DOHH2 (cell line): ENCODE measurements around the gene MYG1.
"Not testable (repeated sequence)": the region's sequence is repeated elsewhere in the genome, so short reads cannot be mapped to it uniquely, and the experiment has no call there.

Experiments used
- H3F3A ChIP-seq: fragments of 200-600 bp; sonication (generic), shearing (Covaris generic); 2 replicates; pipeline ENCODE4 v1.6.0; 2016; ENCODE audit warnings: antibody characterized with exemption, mild to moderate bottlenecking; ENCODE audit not compliant: control insufficient read depth, insufficient read depth
- H3K27ac ChIP-seq: fragments of 200-600 bp; sonication (generic); 2 replicates; pipeline ENCODE4 v1.5.1; 2014; ENCODE audit warnings: low read depth, mild to moderate bottlenecking, low read length, moderate library complexity
- H3K27me3 ChIP-seq: fragments of 200-600 bp; sonication (generic); 2 replicates; pipeline ENCODE4 v1.6.1; 2014; ENCODE audit warnings: mild to moderate bottlenecking, low read length, mixed read lengths; ENCODE audit not compliant: control insufficient read depth
- H3K36me3 ChIP-seq: fragments of 200-600 bp; sonication (generic); 2 replicates; pipeline ENCODE4 v1.6.1; 2014; ENCODE audit warnings: mild to moderate bottlenecking, low read length, moderate library complexity, mixed read lengths; ENCODE audit not compliant: control insufficient read depth
- H3K4me1 ChIP-seq: fragments of 200-600 bp; sonication (generic); 2 replicates; pipeline ENCODE4 v1.6.1; 2014; ENCODE audit warnings: mild to moderate bottlenecking, low read length, mixed read lengths; ENCODE audit not compliant: control insufficient read depth
- H3K4me2 ChIP-seq: fragments of 200-600 bp; sonication (generic); 2 replicates; pipeline ENCODE4 v1.6.0; 2014; ENCODE audit warnings: mild to moderate bottlenecking, low read length, moderate library complexity
- H3K4me3 ChIP-seq: fragments of 200-600 bp; sonication (generic); 2 replicates; pipeline ENCODE4 v1.5.1; 2014; ENCODE audit warnings: mild to moderate bottlenecking, low read length, mixed read lengths
- H3K79me2 ChIP-seq: fragments of 200-600 bp; sonication (generic); 2 replicates; pipeline ENCODE4 v1.6.1; 2014; ENCODE audit warnings: mild to moderate bottlenecking, low read length, mixed read lengths; ENCODE audit not compliant: control insufficient read depth
- H3K9me2 ChIP-seq: fragments of 200-600 bp; sonication (generic); replicated peaks from 2 replicates; pipeline ENCODE4 v1.6.1; 2014; ENCODE audit warnings: mild to moderate bottlenecking, low read length, mixed read lengths; ENCODE audit not compliant: control insufficient read depth
- H3K9me3 ChIP-seq: fragments of 200-600 bp; sonication (generic); 2 replicates; pipeline ENCODE4 v1.6.1; 2014; ENCODE audit warnings: antibody characterized with exemption, low read length, mixed read lengths; ENCODE audit not compliant: control insufficient read depth, insufficient read depth
- H4K20me1 ChIP-seq: fragments of 200-600 bp; sonication (generic); 2 replicates; pipeline ENCODE4 v1.6.0; 2014; ENCODE audit warnings: low read depth, mild to moderate bottlenecking, antibody characterized with exemption, low read length, moderate library complexity; ENCODE audit not compliant: control insufficient read depth, insufficient read depth
- EZH2phosphoT487 ChIP-seq: fragments of 200-600 bp; sonication (generic); IDR thresholded peaks from 2 replicates; pipeline ENCODE4 v1.6.1; 2017; ENCODE audit warnings: borderline replicate concordance, mild to moderate bottlenecking, antibody characterized with exemption, low read length, moderate library complexity, mixed read lengths
- TF ChIP-seq, protein P1 (sequence below): fragments of 200-600 bp; sonication (generic); IDR thresholded peaks from one replicate; pipeline ENCODE4 v1.5.1; 2014; ENCODE audit warnings: antibody characterized with exemption, mild to moderate bottlenecking, low read depth, low read length; ENCODE audit not compliant: poor library complexity, severe bottlenecking

Gene MYG1

DNA sequence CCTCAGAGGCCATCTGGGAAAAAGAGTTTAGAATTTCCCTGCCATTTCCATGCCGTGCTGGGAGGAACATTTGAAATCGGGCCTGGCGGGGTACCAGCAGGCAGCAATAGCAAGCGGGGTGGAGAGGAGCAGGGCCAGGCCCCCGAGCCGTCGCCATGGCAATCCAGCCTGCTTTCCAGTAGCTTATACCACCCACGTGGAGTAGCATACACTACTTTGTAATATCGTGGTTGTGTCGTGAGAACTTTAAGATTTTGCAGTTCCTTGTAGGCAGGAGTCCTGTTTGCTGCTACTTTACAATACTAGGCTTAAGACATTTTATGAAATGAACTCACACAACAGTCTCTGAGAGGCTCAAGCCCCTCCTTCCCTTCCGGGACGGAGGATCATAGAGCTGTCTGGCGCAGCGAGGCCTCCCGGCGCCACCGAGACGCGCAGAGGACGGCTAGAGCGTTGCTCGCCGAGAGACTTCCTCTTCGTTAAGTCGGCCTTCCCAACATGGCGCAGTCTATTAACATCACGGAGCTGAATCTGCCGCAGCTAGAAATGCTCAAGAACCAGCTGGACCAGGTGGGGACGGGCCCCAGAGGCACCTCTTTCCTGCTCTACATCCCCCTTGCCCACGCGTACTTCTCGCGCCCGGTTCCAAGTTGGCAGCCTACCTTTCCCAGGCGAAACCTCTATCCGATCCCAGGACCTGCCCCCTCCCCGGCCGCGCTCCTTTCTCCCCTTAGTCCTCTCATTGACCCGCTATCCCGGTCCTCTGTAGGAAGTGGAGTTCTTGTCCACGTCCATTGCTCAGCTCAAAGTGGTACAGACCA, 4.2 kb upstream of the MYG1 start, which contains the start of gene PFDN5:
Gene PFDN5, plus strand, starts transcription at position 473 of the 821 bp plus-strand sequence. Its CDS starts 26 bp downstream, at position 499.
- Histone ChIP-seq H3K4me3 (peak within 1 kb of the TSS; percentile 97), H3K36me3 (peaks cover 74% of the 10 kb centered on the region), H3K79me2 (peaks cover 32% of the 10 kb centered on the region)

DNA sequence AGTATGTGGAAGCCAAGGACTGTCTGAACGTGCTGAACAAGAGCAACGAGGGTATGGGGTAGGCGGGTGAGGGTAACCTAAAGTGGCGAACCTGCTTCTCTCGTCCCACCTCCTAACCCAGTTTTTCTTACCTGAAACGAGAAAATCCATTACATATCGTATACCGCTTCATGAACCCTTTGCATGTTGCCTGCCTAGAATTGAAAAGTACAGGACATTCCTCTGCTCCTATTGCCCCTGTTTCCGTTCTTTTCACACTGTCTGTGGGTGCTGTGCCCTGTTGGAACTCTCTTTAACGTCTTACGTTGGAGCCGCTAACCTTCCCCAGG, 3.6 kb upstream of the MYG1 start:
- TF ChIP-seq, protein P1, sequence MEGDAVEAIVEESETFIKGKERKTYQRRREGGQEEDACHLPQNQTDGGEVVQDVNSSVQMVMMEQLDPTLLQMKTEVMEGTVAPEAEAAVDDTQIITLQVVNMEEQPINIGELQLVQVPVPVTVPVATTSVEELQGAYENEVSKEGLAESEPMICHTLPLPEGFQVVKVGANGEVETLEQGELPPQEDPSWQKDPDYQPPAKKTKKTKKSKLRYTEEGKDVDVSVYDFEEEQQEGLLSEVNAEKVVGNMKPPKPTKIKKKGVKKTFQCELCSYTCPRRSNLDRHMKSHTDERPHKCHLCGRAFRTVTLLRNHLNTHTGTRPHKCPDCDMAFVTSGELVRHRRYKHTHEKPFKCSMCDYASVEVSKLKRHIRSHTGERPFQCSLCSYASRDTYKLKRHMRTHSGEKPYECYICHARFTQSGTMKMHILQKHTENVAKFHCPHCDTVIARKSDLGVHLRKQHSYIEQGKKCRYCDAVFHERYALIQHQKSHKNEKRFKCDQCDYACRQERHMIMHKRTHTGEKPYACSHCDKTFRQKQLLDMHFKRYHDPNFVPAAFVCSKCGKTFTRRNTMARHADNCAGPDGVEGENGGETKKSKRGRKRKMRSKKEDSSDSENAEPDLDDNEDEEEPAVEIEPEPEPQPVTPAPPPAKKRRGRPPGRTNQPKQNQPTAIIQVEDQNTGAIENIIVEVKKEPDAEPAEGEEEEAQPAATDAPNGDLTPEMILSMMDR, result no peak
- TF ChIP-seq EZH2phosphoT487, result no peak
- Histone ChIP-seq H3K4me2 (peak overlapping the region; percentile 78), H3F3A (peaks cover 19% of the 10 kb centered on the region), H3K36me3 (peaks cover 71% of the 10 kb centered on the region), H3K79me2 (peaks cover 36% of the 10 kb centered on the region), H3K9me3 (no peaks in the 10 kb centered on the region), H3K27me3 (no peaks in the 10 kb centered on the region), H4K20me1 (no peaks in the 10 kb centered on the region), H3K4me1 (peaks cover 37% of the 10 kb centered on the region), H3K4me3 (peak overlapping the region; percentile 97), H3K9me2 (no peaks in the 10 kb centered on the region), H3K27ac (peak overlapping the region; percentile 12)

More for the DNA sequence above, 4.2 kb upstream of the MYG1 start, which contains the start of gene PFDN5:
- Histone ChIP-seq H3K27ac (peak within 1 kb of the TSS; percentile 53), H3K9me2 (no peaks in the 10 kb centered on the region), H3K4me2 (peak within 1 kb of the TSS; percentile 78), H4K20me1 (no peaks in the 10 kb centered on the region), H3K9me3 (no peaks in the 10 kb centered on the region), H3F3A (peaks cover 19% of the 10 kb centered on the region), H3K4me1 (peaks cover 32% of the 10 kb centered on the region), H3K27me3 (no peaks in the 10 kb centered on the region)
- TF ChIP-seq, protein P1, result no peak
- no peak for TF ChIP-seq EZH2phosphoT487

GRCh38 chr12:53297106-53297505, 2.4 kb upstream of the MYG1 start:
- Histone ChIP-seq H3K36me3 (peaks cover 72% of the 10 kb centered on the region), H3K4me1 (peaks cover 40% of the 10 kb centered on the region), H3K79me2 (peaks cover 43% of the 10 kb centered on the region), H3F3A (peaks cover 21% of the 10 kb centered on the region)
- not testable (repeated sequence) for H3K4me2 ChIP-seq, H3K4me3 ChIP-seq, H4K20me1 ChIP-seq, H3K9me3 ChIP-seq, H3K27me3 ChIP-seq, H3K9me2 ChIP-seq, H3K27ac ChIP-seq

DNA sequence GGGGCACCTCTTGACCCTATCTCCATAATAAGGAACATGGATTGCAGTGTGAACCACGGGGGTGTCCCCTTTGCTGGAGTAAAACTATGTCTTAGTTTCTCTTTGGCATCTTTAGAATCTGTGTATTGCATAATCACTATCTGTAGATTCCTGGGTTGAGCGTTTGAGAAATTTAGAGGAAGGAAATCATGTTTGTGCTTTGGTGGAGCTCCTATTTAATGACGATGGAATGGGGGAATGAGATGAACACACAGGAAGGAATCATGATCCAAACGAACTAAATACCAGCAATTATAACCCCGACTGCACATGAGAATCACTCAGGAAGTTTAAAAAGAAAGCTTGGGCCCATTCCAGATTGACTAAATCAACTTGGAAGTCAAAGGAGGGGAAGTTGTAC, 1.3 kb upstream of the MYG1 start:
- H3K27me3 ChIP-seq, result no peaks in the 10 kb centered on the region
- TF ChIP-seq, protein P1, result no peak
- H3K9me3 ChIP-seq, result no peaks in the 10 kb centered on the region
- no peak overlapping the region for H3K4me3 ChIP-seq
- H3K79me2 ChIP-seq, result peaks cover 50% of the 10 kb centered on the region
- H3K4me1 ChIP-seq, result peaks cover 42% of the 10 kb centered on the region
- H4K20me1 ChIP-seq, result no peaks in the 10 kb centered on the region
- peaks cover 20% of the 10 kb centered on the region for H3F3A ChIP-seq
- H3K4me2 ChIP-seq, result no peak overlapping the region
- no peaks in the 10 kb centered on the region for H3K9me2 ChIP-seq
- H3K36me3 ChIP-seq, result peaks cover 71% of the 10 kb centered on the region
- no peak overlapping the region for H3K27ac ChIP-seq
